Activated CD4-positive, alpha-beta T cell treated with anti-CD3 and anti-CD28 coated beads, Interleukin-2, amount 50 U/mL, for 24 hours (primary cell): ENCODE data around the gene TEX2.

Source experiments
- DNase-seq, 2 donors: peaks; one replicate each; pipeline ENCODE4 v3.0.0-alpha.2; 2020; ENCODE audit warnings: low read depth in 1 of 2, low spot score in 1 of 2

TEX2 gene

DNA sequence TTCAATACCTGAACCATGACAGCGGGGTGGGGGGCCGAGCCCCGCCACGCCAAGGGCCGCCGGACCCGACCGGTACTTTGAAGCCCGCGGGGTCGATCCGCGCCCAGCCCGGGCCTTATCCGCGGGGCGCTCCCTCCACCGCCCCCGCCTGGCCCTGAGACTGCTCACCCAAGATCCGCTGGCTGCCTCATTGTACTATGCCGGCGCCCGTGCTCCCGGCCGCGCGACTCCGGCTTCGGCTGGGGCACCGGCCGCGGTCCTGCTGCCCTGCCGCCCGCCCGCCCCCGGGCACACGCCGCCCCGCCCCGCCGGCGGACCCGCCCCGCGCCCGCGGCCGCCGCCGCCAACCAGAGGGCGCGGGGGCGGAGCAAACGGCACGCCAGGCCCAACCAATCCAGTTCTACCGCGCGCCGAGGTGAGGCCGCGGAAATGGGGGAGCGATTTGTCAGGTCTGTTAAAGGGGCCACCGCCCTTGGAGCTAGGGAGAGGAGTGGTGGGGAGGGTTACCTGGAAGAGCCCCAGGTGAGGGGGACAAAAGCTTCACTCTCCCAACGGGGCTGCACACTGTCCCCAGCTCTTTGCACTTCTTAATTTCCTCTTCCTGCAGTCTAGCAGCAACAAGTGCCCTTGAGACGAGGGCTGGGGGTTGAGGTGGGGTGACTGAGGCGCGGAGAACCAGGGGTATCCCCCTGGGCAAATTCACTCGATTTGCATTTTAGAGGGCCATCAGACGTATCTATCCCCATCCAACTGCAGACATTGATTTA lies at the start of gene TEX2:
TSS of gene TEX2 (minus strand) at position 261 of the 767 bp plus-strand sequence. CDS start 49,043 bp downstream, outside the sequence.
- DNase-seq = peak; percentile 67 to 82

GRCh38 chr17:64309710-64310109 lies 46.6 kb upstream of the TEX2 start:
- no peak for DNase-seq

- no peak for DNase-seq
These were observed 46.0 kb upstream of the TEX2 start for GRCh38 chr17:64309021-64309420.

GRCh38 chr17:64306850-64307463 lies 43.9 kb upstream of the TEX2 start:
- DNase-seq = peak; percentile 40 to 56

DNA sequence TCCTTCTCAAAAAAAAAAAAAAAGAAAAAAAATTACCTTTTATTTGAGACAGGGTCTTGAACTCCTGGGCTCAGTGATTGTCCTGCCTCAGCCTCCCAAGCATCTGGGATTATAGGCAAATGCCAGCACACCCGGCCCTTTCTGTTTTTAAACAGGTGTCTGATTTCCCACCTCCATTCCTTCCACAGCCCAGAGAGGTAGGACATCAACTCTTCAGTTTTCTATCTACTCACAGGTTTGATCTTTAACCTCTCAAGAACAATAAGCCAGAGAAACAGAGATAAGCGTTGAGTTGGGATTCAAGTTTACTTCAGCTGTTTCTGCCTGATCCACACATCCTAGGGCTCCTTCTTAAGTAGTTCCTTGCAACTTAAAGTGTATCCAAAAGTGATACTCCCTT lies 41.5 kb upstream of the TEX2 start:
- DNase-seq = no peak

GRCh38 chr17:64300699-64300965 lies 37.6 kb upstream of the TEX2 start:
- no peak for DNase-seq

GRCh38 chr17:64297467-64298088 lies 34.5 kb upstream of the TEX2 start:
- no peak for DNase-seq

- no peak for DNase-seq
These were observed 33.2 kb upstream of the TEX2 start for GRCh38 chr17:64296246-64296645.

GRCh38 chr17:64295146-64295545 lies 32.1 kb upstream of the TEX2 start:
- DNase-seq = no peak

- DNase-seq = no peak
These were observed 28.3 kb upstream of the TEX2 start for GRCh38 chr17:64291268-64291851.

- no peak for DNase-seq
These were observed 26.7 kb upstream of the TEX2 start for GRCh38 chr17:64289741-64290141.

DNA sequence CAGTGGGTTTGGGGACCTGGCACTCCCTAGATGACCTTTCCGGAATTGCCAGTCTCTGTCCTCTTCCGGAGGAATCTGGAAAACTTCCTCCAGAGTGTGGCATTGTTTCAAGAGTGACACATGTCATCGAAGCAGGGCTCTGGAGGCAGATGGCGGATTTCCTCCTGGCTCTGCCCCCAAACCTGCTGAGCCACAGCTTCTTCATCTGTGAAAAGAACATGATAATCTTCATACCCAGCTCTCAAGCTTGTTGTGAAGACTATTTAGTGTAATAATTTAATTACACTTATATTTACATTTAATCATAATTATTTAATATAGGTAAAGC lies 19.7 kb upstream of the TEX2 start:
- DNase-seq = no peak

DNA sequence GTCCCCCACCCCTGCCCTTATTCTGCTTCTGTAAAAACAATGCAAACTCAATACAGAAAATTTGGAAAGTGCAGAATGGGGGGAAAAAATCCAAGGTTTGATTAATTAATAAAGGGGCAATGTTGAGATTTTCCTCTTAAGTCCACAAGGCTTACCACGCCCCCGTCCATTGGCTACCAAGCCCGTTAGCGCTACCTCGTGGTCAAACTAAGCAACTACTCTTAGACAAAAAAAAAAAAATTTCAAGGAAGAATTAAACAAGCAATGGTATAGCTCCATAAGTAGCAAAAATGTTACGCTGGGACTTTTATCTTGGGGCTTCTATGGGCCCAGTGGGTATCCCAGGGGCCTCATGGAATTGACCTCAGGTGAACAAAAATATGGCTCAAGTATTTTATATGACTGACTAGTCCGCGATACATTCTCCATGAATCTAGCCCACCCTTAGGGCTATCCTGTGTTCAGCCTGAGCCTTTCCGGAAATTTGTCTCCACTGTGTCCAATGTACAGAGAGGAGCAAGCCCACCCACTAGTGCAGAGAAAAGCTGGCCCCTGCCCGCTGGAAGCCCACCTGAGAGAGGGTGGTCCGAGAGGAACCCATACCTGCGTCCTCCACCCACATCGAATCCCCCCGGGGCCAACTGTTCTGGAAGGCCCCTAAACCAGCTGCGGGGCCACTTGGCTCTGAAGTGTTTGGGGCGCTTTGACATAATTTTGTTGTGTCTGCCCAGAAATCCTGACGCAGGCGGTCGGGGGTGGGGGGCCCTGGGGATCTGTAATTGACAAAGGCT lies 19.1 kb upstream of the TEX2 start:
- peak in 1 of 2 donors; percentile 39 for DNase-seq

DNA sequence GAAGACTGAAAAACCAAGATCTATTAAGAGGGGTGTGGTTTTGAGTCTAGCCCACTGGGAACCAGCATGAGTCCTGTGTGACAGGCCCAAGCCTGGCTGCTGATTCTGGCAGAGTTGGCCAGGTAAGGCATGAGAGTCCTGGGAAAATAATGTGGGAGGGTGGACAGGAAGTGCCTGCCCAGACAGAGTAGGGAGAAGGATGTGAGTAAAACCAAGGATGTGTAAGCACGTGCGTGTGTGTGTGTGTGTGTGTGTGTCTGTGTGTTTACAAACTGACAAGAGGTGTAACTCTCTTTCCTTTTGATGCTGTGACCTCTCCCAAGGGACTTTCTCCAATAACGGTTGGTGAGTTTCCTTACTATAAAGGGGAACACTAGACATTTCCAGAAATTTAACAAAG lies 15.6 kb upstream of the TEX2 start:
- no peak for DNase-seq

DNA sequence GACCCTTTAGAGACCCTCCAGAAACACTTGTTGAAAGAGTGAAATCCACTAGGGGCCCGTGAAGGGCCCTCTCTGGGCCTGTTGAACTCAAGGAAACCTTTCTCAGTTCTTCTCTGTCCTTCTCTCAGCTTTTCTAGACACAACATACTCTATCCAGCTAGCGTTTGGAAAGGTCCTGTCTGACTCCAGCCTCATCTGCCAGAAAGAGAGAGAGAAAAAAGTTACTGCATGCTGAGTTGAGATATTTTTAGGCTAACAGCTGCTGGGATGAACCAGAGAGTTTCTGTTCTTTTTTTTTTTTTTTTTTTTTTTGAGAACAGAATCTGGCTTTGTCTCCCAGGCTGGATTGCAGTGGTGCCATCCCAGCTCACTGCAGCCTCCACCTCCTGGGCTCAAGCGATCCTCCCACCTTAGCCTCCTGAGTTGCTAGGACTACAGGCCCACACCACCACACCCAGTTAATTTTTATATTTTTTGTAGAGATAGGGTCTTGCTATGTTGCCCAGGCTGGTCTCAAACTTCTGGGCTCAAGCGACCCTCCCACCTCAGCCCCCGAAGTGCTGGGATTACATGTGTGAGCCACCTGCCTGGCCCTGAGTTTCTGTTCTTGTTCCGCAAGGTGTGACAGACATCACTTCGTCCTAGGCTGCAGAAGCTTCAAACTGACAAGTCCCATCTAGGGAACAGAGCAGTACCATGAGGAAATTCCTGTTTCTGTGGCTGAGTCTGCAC lies 14.9 kb upstream of the TEX2 start:
- DNase-seq = no peak

DNA sequence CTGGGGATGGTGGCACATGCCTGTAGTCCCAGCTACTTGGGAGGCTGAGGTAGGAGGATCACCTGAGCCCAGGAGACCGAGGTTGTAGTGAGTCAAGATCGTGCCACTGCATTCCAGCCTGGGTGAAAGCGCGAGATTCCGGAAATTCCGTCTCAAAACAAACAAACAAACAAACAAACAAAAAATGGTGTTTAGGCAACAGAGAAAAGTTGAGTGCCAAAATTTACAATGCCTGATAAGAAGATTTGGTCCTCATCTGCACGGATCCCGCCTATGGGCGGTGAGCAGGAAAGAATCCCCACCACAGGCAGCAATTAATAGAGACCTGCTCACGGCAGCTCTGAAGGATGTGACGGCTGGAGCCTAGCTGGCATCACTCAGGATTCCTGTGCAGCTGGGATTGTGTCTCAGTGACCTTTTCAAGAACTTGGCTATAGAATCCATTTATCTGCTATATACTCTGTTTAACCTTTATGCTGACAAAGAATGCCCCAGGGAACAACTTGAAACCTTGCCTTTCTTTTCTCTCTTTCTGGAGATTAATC lies 14.0 kb upstream of the TEX2 start:
- DNase-seq = no peak

DNA sequence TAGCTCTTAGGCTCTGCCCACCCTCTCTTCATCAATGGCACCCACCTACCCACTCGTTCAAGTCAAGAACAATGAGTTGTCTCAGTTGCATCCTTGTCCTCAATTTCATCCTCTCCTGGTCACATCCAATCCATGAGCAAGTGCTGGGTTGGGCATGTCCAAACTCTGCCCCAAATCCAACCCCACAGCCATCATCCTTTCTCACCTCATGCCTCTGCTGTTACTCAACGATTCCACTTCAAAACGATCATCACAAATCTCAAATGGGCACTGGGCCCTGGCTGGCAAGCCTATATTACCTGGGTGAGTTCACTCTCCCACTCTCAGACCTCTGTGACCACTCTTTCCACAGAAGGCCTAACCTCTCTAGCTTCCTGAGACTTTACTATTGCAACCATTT lies 12.0 kb upstream of the TEX2 start:
- DNase-seq = no peak

GRCh38 chr17:64273006-64273405 lies 9.9 kb upstream of the TEX2 start:
- DNase-seq = no peak

GRCh38 chr17:64270885-64271284 lies 7.8 kb upstream of the TEX2 start:
- DNase-seq = no peak
